Loucy (cell line): ENCODE measurements around the gene ATAD3C.

ENCODE experiments used
- CTCF ChIP-seq: fragments of 200-600 bp; sonication (generic); conservative IDR thresholded peaks from 2 replicates; pipeline ENCODE4 v1.5.1; 2014; ENCODE audit warnings: mild to moderate bottlenecking, antibody characterized with exemption, low read length
- EZH2phosphoT487 ChIP-seq: fragments of 200-600 bp; IDR thresholded peaks from 2 replicates; pipeline ENCODE4 v1.6.1; 2018; ENCODE audit warnings: antibody characterized with exemption, mild to moderate bottlenecking, moderate library complexity, borderline replicate concordance

GRCh38 chr1:1438531-1439381, 10.7 kb upstream of the ATAD3C start:
- TF ChIP-seq CTCF, result no peak
- TF ChIP-seq EZH2phosphoT487, result no peak
